ENCODE data around the gene TMEM63B. TPM values are rescaled to one million over a fixed set of nuclear protein-coding genes. Genes with fewer than 3 reads are reported as not detected.

TMEM63B gene
- total and polyA plus RNA-seq, 9 of the 15 experiments (the other 6 are each of a cell fraction or from before 2014, with no cell fraction given) = 0.14 to 39.4 (median 14.4) TPM

DNA sequence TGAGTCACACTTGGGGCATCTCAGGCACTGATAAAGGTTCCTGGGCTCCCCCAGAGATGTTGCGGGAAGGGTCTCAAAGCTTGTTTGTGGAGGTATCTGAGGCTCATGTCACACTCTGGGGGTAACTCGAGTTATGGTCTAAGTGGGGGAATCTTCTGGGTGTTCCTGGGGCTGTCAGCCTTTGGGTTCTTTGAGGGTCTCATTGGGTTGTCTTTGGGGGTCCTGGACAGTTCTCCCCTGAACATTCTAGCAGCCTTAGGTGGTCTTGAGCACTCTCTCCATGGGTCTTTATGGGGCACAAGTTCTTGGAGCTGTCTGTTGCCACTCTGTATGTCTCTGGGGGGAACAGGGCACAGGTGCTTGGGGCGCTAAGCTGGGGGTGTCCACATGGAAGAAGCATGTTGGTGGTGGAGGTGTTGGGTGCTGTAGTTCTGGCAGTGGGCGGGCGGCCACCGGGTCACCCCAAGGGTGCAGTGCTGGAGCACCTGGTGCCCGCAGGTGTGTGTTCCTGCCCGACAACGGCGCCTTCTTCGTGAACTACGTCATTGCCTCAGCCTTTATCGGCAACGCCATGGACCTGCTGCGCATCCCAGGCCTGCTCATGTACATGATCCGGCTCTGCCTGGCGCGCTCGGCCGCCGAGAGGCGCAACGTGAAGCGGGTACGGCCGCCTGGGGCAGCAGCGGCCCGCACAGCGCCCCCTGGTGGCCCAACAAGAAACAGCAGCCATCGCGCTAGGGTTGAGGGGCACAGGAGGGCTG lies 24.2 kb downstream of the TMEM63B start (continued):
- TF ChIP-seq, protein P1, sequence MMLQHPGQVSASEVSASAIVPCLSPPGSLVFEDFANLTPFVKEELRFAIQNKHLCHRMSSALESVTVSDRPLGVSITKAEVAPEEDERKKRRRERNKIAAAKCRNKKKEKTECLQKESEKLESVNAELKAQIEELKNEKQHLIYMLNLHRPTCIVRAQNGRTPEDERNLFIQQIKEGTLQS (IDR thresholded peaks at IDR 0.05) = no peak
- TF ChIP-seq, protein P1 (CRISPR knock-in tag; conservative IDR thresholded peaks at IDR 0.05) = no peak
- no peak for TF ChIP-seq SNIP1 (IDR thresholded peaks at IDR 0.05; ENCODE audit: low read depth)
- TF ChIP-seq SPI1 (IDR thresholded peaks at IDR 0.05; ENCODE audit: borderline replicate concordance, low read depth, low read length) = no peak
- TF ChIP-seq, protein P2, sequence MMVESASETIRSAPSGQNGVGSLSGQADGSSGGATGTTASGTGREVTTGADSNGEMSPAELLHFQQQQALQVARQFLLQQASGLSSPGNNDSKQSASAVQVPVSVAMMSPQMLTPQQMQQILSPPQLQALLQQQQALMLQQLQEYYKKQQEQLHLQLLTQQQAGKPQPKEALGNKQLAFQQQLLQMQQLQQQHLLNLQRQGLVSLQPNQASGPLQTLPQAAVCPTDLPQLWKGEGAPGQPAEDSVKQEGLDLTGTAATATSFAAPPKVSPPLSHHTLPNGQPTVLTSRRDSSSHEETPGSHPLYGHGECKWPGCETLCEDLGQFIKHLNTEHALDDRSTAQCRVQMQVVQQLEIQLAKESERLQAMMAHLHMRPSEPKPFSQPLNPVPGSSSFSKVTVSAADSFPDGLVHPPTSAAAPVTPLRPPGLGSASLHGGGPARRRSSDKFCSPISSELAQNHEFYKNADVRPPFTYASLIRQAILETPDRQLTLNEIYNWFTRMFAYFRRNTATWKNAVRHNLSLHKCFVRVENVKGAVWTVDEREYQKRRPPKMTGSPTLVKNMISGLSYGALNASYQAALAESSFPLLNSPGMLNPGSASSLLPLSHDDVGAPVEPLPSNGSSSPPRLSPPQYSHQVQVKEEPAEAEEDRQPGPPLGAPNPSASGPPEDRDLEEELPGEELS (CRISPR knock-in tag; IDR thresholded peaks at IDR 0.05; ENCODE audit: borderline replicate concordance) = no peak
- TF ChIP-seq, protein P3, sequence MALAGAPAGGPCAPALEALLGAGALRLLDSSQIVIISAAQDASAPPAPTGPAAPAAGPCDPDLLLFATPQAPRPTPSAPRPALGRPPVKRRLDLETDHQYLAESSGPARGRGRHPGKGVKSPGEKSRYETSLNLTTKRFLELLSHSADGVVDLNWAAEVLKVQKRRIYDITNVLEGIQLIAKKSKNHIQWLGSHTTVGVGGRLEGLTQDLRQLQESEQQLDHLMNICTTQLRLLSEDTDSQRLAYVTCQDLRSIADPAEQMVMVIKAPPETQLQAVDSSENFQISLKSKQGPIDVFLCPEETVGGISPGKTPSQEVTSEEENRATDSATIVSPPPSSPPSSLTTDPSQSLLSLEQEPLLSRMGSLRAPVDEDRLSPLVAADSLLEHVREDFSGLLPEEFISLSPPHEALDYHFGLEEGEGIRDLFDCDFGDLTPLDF (CRISPR knock-in tag; IDR thresholded peaks at IDR 0.05) = peak; percentile 60; the same call in 1 of the 2 replicates
- TF ChIP-seq ILF3 (IDR thresholded peaks at IDR 0.05; ENCODE audit: borderline replicate concordance) = no peak
- TF ChIP-seq ZNF217 (CRISPR knock-in tag; IDR thresholded peaks at IDR 0.05) = no peak
- TF ChIP-seq KDM1A (IDR thresholded peaks at IDR 0.05) = peak in 1 of 2 experiments; percentile 31; a peak in 1 of 4 replicates
- TF ChIP-seq RFX5 (IDR thresholded peaks at IDR 0.05; ENCODE audit: low read depth, low read length) = no peak
- no peak for TF ChIP-seq ZKSCAN8 (CRISPR knock-in tag; IDR thresholded peaks at IDR 0.05)
- no peak for TF ChIP-seq CSDE1 (IDR thresholded peaks at IDR 0.05)
- TF ChIP-seq SRSF9 (IDR thresholded peaks at IDR 0.05; ENCODE audit: borderline replicate concordance, low read depth, low read length) = no peak
- no peak for TF ChIP-seq KLF6 (CRISPR knock-in tag; IDR thresholded peaks at IDR 0.05; ENCODE audit: borderline replicate concordance)
- no peak for TF ChIP-seq PTBP1 (IDR thresholded peaks at IDR 0.05; ENCODE audit: low read depth, low read length)
- TF ChIP-seq SMC3 (conservative IDR thresholded peaks at IDR 0.05; ENCODE audit: insufficient read depth, low read depth, low read length) = peak; percentile 98
- no peak for TF ChIP-seq PPARD (CRISPR knock-in tag; IDR thresholded peaks at IDR 0.05)
- TF ChIP-seq FOXP1 (CRISPR knock-in tag; IDR thresholded peaks at IDR 0.05) = 0 out of 2 replicates have a peak, but pooled peaks have one; percentile 63
- no peak for TF ChIP-seq PURB (CRISPR knock-in tag; IDR thresholded peaks at IDR 0.05; ENCODE audit: low read depth)
- TF ChIP-seq NR2C2 (CRISPR knock-in tag; IDR thresholded peaks at IDR 0.05) = peak; percentile 54; the same call in 1 of the 2 replicates
- TF ChIP-seq NR2C2 (tag; IDR thresholded peaks at IDR 0.05) = no peak
- TF ChIP-seq HDAC8 (tag; IDR thresholded peaks at IDR 0.05) = no peak
- TF ChIP-seq, protein P4, sequence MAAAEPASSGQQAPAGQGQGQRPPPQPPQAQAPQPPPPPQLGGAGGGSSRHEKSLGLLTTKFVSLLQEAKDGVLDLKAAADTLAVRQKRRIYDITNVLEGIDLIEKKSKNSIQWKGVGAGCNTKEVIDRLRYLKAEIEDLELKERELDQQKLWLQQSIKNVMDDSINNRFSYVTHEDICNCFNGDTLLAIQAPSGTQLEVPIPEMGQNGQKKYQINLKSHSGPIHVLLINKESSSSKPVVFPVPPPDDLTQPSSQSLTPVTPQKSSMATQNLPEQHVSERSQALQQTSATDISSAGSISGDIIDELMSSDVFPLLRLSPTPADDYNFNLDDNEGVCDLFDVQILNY (CRISPR knock-in tag; IDR thresholded peaks at IDR 0.05) = peak; percentile 91
- no peak for TF ChIP-seq MIER1 (IDR thresholded peaks at IDR 0.05; ENCODE audit: low read depth)
- TF ChIP-seq ZKSCAN3 (CRISPR knock-in tag; IDR thresholded peaks at IDR 0.05) = no peak
- TF ChIP-seq MCM7 (IDR thresholded peaks at IDR 0.05) = no peak
